NCI-H128 (cell line): ENCODE results near the gene CASP8AP2.
A peak's percentile ranks its signal among the peaks of the same experiment; 100 is the strongest.
"Not testable (repeated sequence)": the region's sequence is repeated elsewhere in the genome, so short reads cannot be mapped to it uniquely, and the experiment has no call there.

ENCODE experiments used
- DNase-seq: peaks from one replicate; lab custom pipeline; 2025; ENCODE audit not compliant: unreplicated experiment; lab: John Stamatoyannopoulos, UW

CASP8AP2 gene

GRCh38 chr6:89819336-89820130 lies 10.1 kb upstream of the CASP8AP2 start, which contains the start of gene MDN1:
TSS of gene MDN1 (minus strand) at chr6:89819794. CDS start at chr6:89819607, 187 bp downstream.
- DNase-seq, result peak; percentile 79

GRCh38 chr6:89826029-89826528 lies 3.6 kb upstream of the CASP8AP2 start:
- no peak for DNase-seq

GRCh38 chr6:89828475-89828987 lies 1.1 kb upstream of the CASP8AP2 start:
- not testable (repeated sequence) for DNase-seq

- peak; percentile 61 for DNase-seq
These were observed 650 bp upstream of the CASP8AP2 start for GRCh38 chr6:89828988-89829471.

- no peak for DNase-seq
These were observed 610 bp downstream of the CASP8AP2 start for GRCh38 chr6:89830170-89830809.

- no peak for DNase-seq
These were observed 5.5 kb downstream of the CASP8AP2 start for GRCh38 chr6:89834884-89835792.

- DNase-seq, result no peak
These were observed 7.1 kb downstream of the CASP8AP2 start for GRCh38 chr6:89836639-89837222.

- no peak for DNase-seq
These were observed 10.9 kb downstream of the CASP8AP2 start for GRCh38 chr6:89840538-89840937.

GRCh38 chr6:89842228-89842627 lies 12.5 kb downstream of the CASP8AP2 start:
- DNase-seq, result no peak

- no peak for DNase-seq
These were observed 13.4 kb downstream of the CASP8AP2 start for GRCh38 chr6:89843070-89843469.

GRCh38 chr6:89847513-89847912 lies 17.8 kb downstream of the CASP8AP2 start:
- not testable (repeated sequence) for DNase-seq

- DNase-seq, result no peak
These were observed 23.4 kb downstream of the CASP8AP2 start for GRCh38 chr6:89853068-89853467.

- DNase-seq, result no peak
These were observed 28.4 kb downstream of the CASP8AP2 start for GRCh38 chr6:89858041-89858440.

- DNase-seq, result no peak
These were observed 30.1 kb downstream of the CASP8AP2 start for GRCh38 chr6:89859744-89860143.

- no peak for DNase-seq
These were observed 32.6 kb downstream of the CASP8AP2 start for GRCh38 chr6:89862273-89862672.

- no peak for DNase-seq
These were observed 33.0 kb downstream of the CASP8AP2 start for GRCh38 chr6:89862698-89863097.

- DNase-seq, result no peak
These were observed 36.5 kb downstream of the CASP8AP2 start for GRCh38 chr6:89866024-89866678.

GRCh38 chr6:89873721-89874120 lies 44.0 kb downstream of the CASP8AP2 start:
- no peak for DNase-seq

- no peak for DNase-seq
These were observed 44.8 kb downstream of the CASP8AP2 start for GRCh38 chr6:89874438-89874837.
